ENCODE data around the gene FCMR. TPM values are rescaled to one million over a fixed set of nuclear protein-coding genes. Genes with fewer than 3 reads are reported as not detected.

Gene FCMR
- total RNA-seq, 4 donors from 2014 or later, result 1.1 to 54.1 (median 4.3) TPM

DNA sequence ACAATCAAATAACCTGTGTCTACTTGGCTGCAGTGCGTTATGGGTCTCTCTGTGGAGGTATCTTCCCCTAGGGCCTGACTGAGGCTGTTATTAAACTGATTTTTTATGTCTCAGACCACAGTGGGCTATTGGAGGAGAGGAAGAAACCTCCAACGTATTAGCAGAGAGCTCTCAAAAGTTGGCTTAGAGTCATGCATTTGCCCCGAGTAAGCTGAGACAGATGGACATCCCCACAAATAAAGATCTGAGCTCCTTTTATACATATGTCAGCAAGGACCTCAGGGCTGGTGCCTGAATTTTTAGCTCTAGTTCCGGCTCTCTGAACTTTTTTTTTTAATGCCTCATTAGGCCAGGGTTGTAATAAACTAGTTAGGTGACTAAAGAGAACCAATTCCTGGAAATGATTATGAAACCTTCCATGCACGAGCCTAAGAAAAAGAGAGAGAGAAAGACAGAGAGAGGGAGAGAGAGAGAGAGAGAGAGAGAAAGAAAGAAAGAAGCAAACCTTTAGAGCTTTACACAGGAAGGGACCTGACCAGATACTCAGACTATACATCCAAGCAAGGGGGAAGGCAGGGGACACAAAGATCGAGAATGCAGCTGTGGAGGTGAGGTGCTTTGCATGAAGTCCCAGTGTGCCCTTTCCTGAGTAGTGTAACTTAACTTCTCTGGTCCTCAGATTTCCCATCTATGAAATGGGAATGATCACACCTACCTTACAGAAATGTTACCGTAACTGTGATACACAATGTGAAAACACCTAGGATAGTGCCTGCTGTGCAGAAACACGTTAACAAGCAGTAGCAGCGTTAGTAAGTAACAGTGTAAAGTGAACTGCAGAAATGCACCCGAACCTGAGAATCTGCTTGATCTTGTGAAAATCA is 33.0 kb upstream of the FCMR start:
- no peak for TF ChIP-seq CTCF (IDR thresholded peaks at IDR 0.05; ENCODE audit: low read depth)

DNA sequence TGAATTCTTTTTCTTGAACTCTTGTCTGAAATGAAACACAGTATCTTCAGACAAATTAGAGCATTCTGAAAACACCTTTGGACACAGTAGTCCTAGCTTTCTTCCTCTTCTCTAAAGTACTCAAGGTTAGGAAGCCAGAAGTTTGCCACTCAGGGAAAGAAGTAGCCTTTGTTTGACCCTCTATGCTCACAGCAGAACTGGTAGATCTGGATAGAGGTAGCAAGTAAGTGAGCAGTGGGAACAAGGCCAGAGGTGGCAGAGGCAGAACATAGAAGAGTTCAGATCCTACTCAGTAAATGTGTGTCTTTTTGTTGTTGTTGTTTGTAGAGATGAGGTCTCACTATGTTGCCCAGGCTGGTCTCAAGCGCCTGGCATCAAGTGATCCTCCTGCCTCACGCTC is 31.9 kb upstream of the FCMR start:
- no peak for TF ChIP-seq CTCF (IDR thresholded peaks at IDR 0.05; ENCODE audit: low read depth)

- no peak for TF ChIP-seq CTCF (IDR thresholded peaks at IDR 0.05; ENCODE audit: low read depth)
These were observed 31.4 kb upstream of the FCMR start for GRCh38 chr1:206953126-206953525.

GRCh38 chr1:206952171-206952570 is 30.4 kb upstream of the FCMR start:
- no peak for TF ChIP-seq CTCF (IDR thresholded peaks at IDR 0.05; ENCODE audit: low read depth)

DNA sequence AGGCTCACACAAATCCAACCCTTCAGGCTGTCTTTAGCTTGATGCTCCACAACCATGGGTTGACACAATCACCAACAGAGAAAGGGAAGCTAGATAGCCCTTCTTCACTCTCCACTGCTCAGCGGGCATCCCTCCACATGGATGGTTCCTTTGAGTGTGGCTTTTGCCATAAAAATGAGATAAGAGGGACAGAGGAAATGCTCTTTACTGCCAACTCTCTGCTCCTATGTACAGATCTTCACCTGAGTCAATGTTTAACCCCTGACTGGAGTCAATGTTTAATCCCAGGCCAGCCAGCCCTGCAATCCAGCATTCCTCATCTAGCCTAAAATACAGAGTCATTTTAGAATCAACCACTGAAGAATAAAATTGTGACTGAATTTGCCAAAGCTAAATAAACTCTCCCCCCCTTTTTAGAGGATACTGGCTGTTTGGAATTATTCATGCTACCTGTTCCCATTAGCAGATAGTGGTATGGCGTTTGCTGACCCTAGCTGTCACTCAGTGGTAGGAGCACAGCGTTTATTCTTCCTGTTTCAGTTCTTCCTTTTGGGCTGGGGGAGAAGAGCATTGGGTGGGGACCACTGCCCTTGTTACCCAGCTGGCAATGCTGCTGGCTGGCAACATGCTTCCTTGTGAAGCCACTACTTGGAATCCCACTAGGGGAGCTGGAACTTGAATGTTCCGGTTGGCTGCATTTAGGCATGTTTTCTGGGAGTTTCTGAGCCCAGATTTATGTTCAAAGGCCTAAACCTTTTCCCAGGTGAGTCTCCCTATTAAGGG is 29.8 kb upstream of the FCMR start:
- TF ChIP-seq CTCF (IDR thresholded peaks at IDR 0.05; ENCODE audit: low read depth), result no peak

GRCh38 chr1:206949641-206950040 is 27.9 kb upstream of the FCMR start:
- no peak for TF ChIP-seq CTCF (IDR thresholded peaks at IDR 0.05; ENCODE audit: low read depth)

DNA sequence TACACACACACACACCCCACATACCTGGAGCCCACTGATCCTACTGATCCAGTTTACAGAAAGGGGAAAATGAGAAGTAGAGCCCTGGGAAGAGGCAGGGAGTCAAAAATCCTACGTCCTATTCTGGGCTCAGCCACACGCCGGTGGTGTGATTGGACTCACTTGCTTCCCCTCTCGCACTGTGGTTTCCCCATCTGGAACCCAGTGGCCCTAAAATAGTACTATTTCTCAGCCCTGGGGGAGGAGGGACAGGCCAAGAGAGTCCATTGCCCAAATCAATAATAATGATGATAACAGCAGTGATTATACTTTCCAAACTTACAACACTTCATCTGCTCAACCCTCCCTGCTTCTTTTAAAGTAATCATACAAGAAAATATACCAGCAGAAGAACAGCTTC is 27.5 kb upstream of the FCMR start:
- TF ChIP-seq CTCF (IDR thresholded peaks at IDR 0.05; ENCODE audit: low read depth), result no peak

All from subcutaneous adipose tissue (tissue), 4 donors.